Spleen (tissue), 11 donors: ENCODE results near the gene NSD1. TPM values are rescaled to one million over a fixed set of nuclear protein-coding genes. Genes with fewer than 3 reads are reported as not detected.

Source experiments
- DNase-seq: peaks from one replicate; pipeline ENCODE4 v3.0.0-alpha.2; 2020
- H3K27ac ChIP-seq, 8 donors: fragments of 200-600 bp; sonication (generic) in 7 of 8; 1 replicate in 4 of 8; 2 replicates in 4 of 8; pipeline versions ENCODE4 v1.5.0 to v1.8.0; 2016 to 2021; ENCODE audit warnings: inconsistent platforms in 4 of 8, mild to moderate bottlenecking in 4 of 8, moderate library complexity in 1 of 8
- H3K27me3 ChIP-seq, 7 donors: fragments of 200-600 bp; sonication (generic) in 6 of 7; replicated peaks in 1 of 7; 1 replicate in 4 of 7; 2 replicates in 3 of 7; pipeline versions ENCODE4 v1.5.0 to v1.8.0; 2016 to 2021; ENCODE audit warnings: inconsistent platforms in 3 of 7, mild to moderate bottlenecking in 1 of 7
- H3K36me3 ChIP-seq, 6 donors: fragments of 200-600 bp; sonication (generic) in 5 of 6; 1 replicate in 4 of 6; 2 replicates in 2 of 6; pipeline versions ENCODE4 v1.5.0 to v1.8.0; 2016 to 2021; ENCODE audit warnings: inconsistent platforms in 2 of 6
- H3K4me1 ChIP-seq, 6 donors: fragments of 200-600 bp; sonication (generic) in 5 of 6; 1 replicate in 3 of 6; 2 replicates in 3 of 6; pipeline versions ENCODE4 v1.5.0 to v1.8.0; 2016 to 2021; ENCODE audit warnings: inconsistent platforms in 3 of 6
- H3K4me3 ChIP-seq, 8 donors: fragments of 200-600 bp; sonication (generic) in 7 of 8; 1 replicate in 4 of 8; 2 replicates in 4 of 8; pipeline versions ENCODE4 v1.5.0 to v1.8.0; 2016 to 2021; ENCODE audit warnings: inconsistent platforms in 4 of 8, mild to moderate bottlenecking in 4 of 8, moderate library complexity in 2 of 8
- H3K9me3 ChIP-seq, 8 donors: fragments of 200-600 bp; sonication (generic) in 7 of 8; 1 replicate in 4 of 8; 2 replicates in 4 of 8; pipeline versions ENCODE4 v1.5.0 to v1.8.0; 2016 to 2021; ENCODE audit warnings: inconsistent platforms in 4 of 8
- POLR2A ChIP-seq, 3 donors: fragments of 450-650 bp; IDR thresholded peaks; one replicate each; pipeline ENCODE4 v1.5.1; 2017; ENCODE audit warnings: antibody characterized with exemption in 3 of 3, mild to moderate bottlenecking in 1 of 3
- POLR2AphosphoS5 ChIP-seq, 3 donors: sonication (generic); formaldehyde crosslinking; IDR thresholded peaks; one replicate each; pipeline ENCODE4 v1.5.1; 2017; ENCODE audit warnings: antibody characterized with exemption in 3 of 3
- WGBS, 5 donors: extraction: QIAGEN DNeasy Blood & Tissue Kit in 3 of 5; methylation state at CpG; one replicate each; pipeline versions ENCODE4 v1.1.5 to v1.1.7; 2013 to 2018; 5-methylcytosine and 5-hydroxymethylcytosine counted together
- intact Hi-C: fragments of 100-400 bp; cut with DNase I; formaldehyde crosslinking; loops from one replicate; pipeline ENCODE4 v1.15.0; 2023; ENCODE audit warnings: low total_unique reads
- polyA plus RNA-seq, 3 donors: library from polyadenylated mRNA; stranded (reverse); fragments of 200-250 nt; gene quantifications; one replicate each; pipeline ENCODE4 v1.2.1, GENCODE V29; 2013
- total RNA-seq, 7 donors: library from RNA; depleted of rRNA in 3 of 7; stranded (reverse); fragments of >200 nt in 3 of 7; fragmentation: NEBNext Ultra II Directional in 4 of 7; extraction: Animal tissue kit (Norgen Biotek cat#: 25700) in 4 of 7; gene quantifications; one replicate each; pipeline versions ENCODE4 v1.1.0 to v1.2.1, GENCODE V29; 2016 to 2021
- TF ChIP-seq, protein P1 (sequence below), 11 experiments: fragments of 200-600 bp in 7 of 11; fragments of 450-650 bp in 4 of 11; sonication (generic) in 4 of 11; IDR thresholded peaks in 8 of 11; conservative IDR thresholded peaks in 3 of 11; 1 replicate in 7 of 11; 2 replicates in 4 of 11; pipeline versions ENCODE4 v1.4.0 to v1.8.0; 2016 to 2021; ENCODE audit warnings: antibody characterized with exemption in 11 of 11, inconsistent platforms in 4 of 11, mild to moderate bottlenecking in 1 of 11
- donor health status: healthy with polysubstance abuse.
- donor health status: DM: no; HTN: no; CAD: no; lungs with moderate emphysema.
- donor health status: DM: no; HTN: no; CAD: no.
- donor health status: Bipolar disorder and iron deficiency.
- donor health status: healthy.
- donor health status: DM: no; HTN: no; CAD: no.
- donor health status: DM: yes; HTN: yes; CAD: no.

The NSD1 gene
- total and polyA plus RNA-seq, 10 donors: 4.1 to 130 (median 69.1) TPM

- intact Hi-C loops: no loop called here
- 0 to 2% (median 1%) methylated on average over 10 to 66 of the region's 68 CpGs for WGBS, 5 donors
- Histone ChIP-seq H3K4me1 (peaks cover 0 to 54% (median 14%) of the 10 kb centered on the region in 6 donors), H3K27ac (peak within 1 kb of the TSS in 5 of 8 donors; percentile 50 to 71 (median 60)), H3K27me3 (peaks cover 0 to 41% (median 0%) of the 10 kb centered on the region in 7 donors), H3K36me3 (peaks cover 0 to 6% (median 0%) of the 10 kb centered on the region in 6 donors), H3K4me3 (peak within 1 kb of the TSS; percentile 41 to 78 (median 50)), H3K9me3 (no peaks in the 10 kb centered on the region)
- peak; percentile 91 for DNase-seq
- TF ChIP-seq POLR2AphosphoS5 (IDR thresholded peaks at IDR 0.05): peak; percentile 7 to 69 (median 67)
- TF ChIP-seq POLR2A (IDR thresholded peaks at IDR 0.05): no peak
- TF ChIP-seq, protein P1, sequence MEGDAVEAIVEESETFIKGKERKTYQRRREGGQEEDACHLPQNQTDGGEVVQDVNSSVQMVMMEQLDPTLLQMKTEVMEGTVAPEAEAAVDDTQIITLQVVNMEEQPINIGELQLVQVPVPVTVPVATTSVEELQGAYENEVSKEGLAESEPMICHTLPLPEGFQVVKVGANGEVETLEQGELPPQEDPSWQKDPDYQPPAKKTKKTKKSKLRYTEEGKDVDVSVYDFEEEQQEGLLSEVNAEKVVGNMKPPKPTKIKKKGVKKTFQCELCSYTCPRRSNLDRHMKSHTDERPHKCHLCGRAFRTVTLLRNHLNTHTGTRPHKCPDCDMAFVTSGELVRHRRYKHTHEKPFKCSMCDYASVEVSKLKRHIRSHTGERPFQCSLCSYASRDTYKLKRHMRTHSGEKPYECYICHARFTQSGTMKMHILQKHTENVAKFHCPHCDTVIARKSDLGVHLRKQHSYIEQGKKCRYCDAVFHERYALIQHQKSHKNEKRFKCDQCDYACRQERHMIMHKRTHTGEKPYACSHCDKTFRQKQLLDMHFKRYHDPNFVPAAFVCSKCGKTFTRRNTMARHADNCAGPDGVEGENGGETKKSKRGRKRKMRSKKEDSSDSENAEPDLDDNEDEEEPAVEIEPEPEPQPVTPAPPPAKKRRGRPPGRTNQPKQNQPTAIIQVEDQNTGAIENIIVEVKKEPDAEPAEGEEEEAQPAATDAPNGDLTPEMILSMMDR (IDR thresholded peaks at IDR 0.05 in 8 of 11, conservative IDR thresholded peaks at IDR 0.05 in 3 of 11): peak; percentile 24 to 83 (median 64)
Measured at GRCh38 chr5:177086654-177087397, 46.7 kb upstream of the NSD1 start, which contains the start of gene FGFR4. Gene FGFR4 (plus strand): TSS chr5:177086915. CDS start chr5:177089603, 2,688 bp downstream.

DNA sequence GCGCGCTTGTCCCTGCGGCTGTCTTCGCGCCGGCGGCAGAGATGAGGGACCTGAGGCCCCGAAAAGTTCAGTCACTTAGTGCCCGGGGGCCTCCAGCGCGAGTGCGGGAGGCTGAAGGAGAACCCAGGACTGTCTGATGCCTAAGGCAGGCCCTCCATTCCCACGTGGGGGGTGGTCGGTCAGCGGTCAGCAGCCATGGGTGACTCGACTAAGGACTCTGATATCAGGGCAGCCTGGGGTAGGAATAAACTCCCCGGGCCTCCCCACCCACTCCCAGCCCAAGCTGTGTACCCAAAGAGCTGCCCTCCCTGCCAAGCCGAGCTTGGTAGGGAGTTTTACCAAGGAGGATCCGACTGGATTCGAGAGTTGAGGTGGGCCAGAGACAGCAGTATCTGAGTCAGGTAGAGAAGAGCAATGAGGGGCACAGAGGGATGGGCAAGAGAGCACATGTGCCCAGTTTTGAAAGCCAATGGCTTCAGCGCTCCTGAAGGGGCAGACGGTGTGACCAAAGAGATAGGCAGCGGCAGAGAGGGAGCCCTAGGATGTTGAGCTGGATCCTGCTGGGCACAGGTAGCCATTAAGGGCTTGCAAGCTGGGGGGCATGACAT lies 46.1 kb upstream of the NSD1 start:
- Histone ChIP-seq H3K4me3 (peak overlapping the region; percentile 41 to 78 (median 50)), H3K36me3 (peaks cover 0 to 13% (median 0%) of the 10 kb centered on the region in 6 donors), H3K9me3 (no peaks in the 10 kb centered on the region), H3K4me1 (peaks cover 0 to 61% (median 14%) of the 10 kb centered on the region in 6 donors), H3K27ac (peak overlapping the region in 5 of 8 donors; percentile 50 to 71 (median 60)), H3K27me3 (peaks cover 0 to 40% (median 0%) of the 10 kb centered on the region in 7 donors)
- 25 to 37% (median 26%) methylated on average over 18 to 23 of the region's 23 CpGs for WGBS, 5 donors
- TF ChIP-seq POLR2A (IDR thresholded peaks at IDR 0.05) (no peak), POLR2AphosphoS5 (IDR thresholded peaks at IDR 0.05) (no peak)
- TF ChIP-seq, protein P1 (IDR thresholded peaks at IDR 0.05 in 8 of 11, conservative IDR thresholded peaks at IDR 0.05 in 3 of 11): no peak
- no peak for DNase-seq
- intact Hi-C loops: no loop called here

GRCh38 chr5:177089127-177089526 lies 44.4 kb upstream of the NSD1 start:
- peaks cover 0 to 25% (median 0%) of the 10 kb centered on the region in 6 donors for H3K36me3 ChIP-seq
- TF ChIP-seq POLR2AphosphoS5 (IDR thresholded peaks at IDR 0.05) (no peak), POLR2A (IDR thresholded peaks at IDR 0.05) (no peak)
- TF ChIP-seq, protein P1 (IDR thresholded peaks at IDR 0.05 in 8 of 11, conservative IDR thresholded peaks at IDR 0.05 in 3 of 11): no peak
- H3K27me3 ChIP-seq: peaks cover 0 to 29% (median 0%) of the 10 kb centered on the region in 7 donors
- intact Hi-C loops: no loop called here
- peak overlapping the region in 5 of 8 donors; percentile 42 to 71 (median 53) for H3K27ac ChIP-seq
- peak overlapping the region in 1 of 8 donors; percentile 1 for H3K4me3 ChIP-seq
- DNase-seq: no peak
- H3K4me1 ChIP-seq: peaks cover 0 to 74% (median 18%) of the 10 kb centered on the region in 6 donors
- 38 to 49% (median 42%) methylated on average over 5 of the region's 5 CpGs for WGBS, 5 donors
- no peaks in the 10 kb centered on the region for H3K9me3 ChIP-seq
